DMS114 treated with DMSO at 0.1 percent for 48 hours (cell line): ENCODE results near the gene EFEMP1.
"Not testable (repeated sequence)": the region's sequence is repeated elsewhere in the genome, so short reads cannot be mapped to it uniquely, and the experiment has no call there.

ENCODE experiments used
- DNase-seq: peaks from one replicate; lab custom pipeline; 2025; ENCODE audit not compliant: unreplicated experiment; lab: John Stamatoyannopoulos, UW

Gene EFEMP1

GRCh38 chr2:55869637-55870325, 53.8 kb downstream of the EFEMP1 start:
- no peak for DNase-seq

- DNase-seq = no peak
Observed at GRCh38 chr2:55865096-55865835, 58.3 kb downstream of the EFEMP1 start.

GRCh38 chr2:55864351-55865084, 59.1 kb downstream of the EFEMP1 start:
- DNase-seq = no peak

- no peak for DNase-seq
Observed at GRCh38 chr2:55862673-55863390, 60.8 kb downstream of the EFEMP1 start.

GRCh38 chr2:55862246-55862645, 61.3 kb downstream of the EFEMP1 start:
- no peak for DNase-seq

- no peak for DNase-seq
Observed at GRCh38 chr2:55861733-55862132, 61.8 kb downstream of the EFEMP1 start.

- DNase-seq = no peak
Observed at GRCh38 chr2:55860832-55861231, 62.8 kb downstream of the EFEMP1 start.

GRCh38 chr2:55859875-55860274, 63.7 kb downstream of the EFEMP1 start:
- no peak for DNase-seq

- no peak for DNase-seq
Observed at GRCh38 chr2:55857766-55858165, 65.8 kb downstream of the EFEMP1 start.

- no peak for DNase-seq
Observed at GRCh38 chr2:55856936-55857335, 66.6 kb downstream of the EFEMP1 start.

- no peak for DNase-seq
Observed at GRCh38 chr2:55848096-55848495, 75.5 kb downstream of the EFEMP1 start.

- DNase-seq = no peak
Observed at GRCh38 chr2:55846426-55846825, 77.2 kb downstream of the EFEMP1 start.

GRCh38 chr2:55844986-55845385, 78.6 kb downstream of the EFEMP1 start:
- no peak for DNase-seq

GRCh38 chr2:55843994-55844345, 79.6 kb downstream of the EFEMP1 start:
- no peak for DNase-seq

GRCh38 chr2:55843096-55843993, 80.2 kb downstream of the EFEMP1 start:
- no peak for DNase-seq

GRCh38 chr2:55842046-55842445, 81.5 kb downstream of the EFEMP1 start:
- DNase-seq = no peak

- DNase-seq = no peak
Observed at GRCh38 chr2:55840460-55840859, 83.1 kb downstream of the EFEMP1 start.

GRCh38 chr2:55839182-55839819, 84.3 kb downstream of the EFEMP1 start:
- no peak for DNase-seq

GRCh38 chr2:55838653-55839052, 84.9 kb downstream of the EFEMP1 start:
- DNase-seq = no peak

- not testable (repeated sequence) for DNase-seq
Observed at GRCh38 chr2:55838117-55838516, 85.5 kb downstream of the EFEMP1 start.
